GM21447 (cell line): ENCODE data around the gene C1orf198.

Experiments
- ATAC-seq: cut with Tn5 transposase; IDR thresholded peaks from one replicate; pipeline ENCODE4 v1.9.1; 2021; ENCODE audit not compliant: unreplicated experiment

C1orf198 gene, protein sequence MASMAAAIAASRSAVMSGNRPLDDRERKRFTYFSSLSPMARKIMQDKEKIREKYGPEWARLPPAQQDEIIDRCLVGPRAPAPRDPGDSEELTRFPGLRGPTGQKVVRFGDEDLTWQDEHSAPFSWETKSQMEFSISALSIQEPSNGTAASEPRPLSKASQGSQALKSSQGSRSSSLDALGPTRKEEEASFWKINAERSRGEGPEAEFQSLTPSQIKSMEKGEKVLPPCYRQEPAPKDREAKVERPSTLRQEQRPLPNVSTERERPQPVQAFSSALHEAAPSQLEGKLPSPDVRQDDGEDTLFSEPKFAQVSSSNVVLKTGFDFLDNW

DNA sequence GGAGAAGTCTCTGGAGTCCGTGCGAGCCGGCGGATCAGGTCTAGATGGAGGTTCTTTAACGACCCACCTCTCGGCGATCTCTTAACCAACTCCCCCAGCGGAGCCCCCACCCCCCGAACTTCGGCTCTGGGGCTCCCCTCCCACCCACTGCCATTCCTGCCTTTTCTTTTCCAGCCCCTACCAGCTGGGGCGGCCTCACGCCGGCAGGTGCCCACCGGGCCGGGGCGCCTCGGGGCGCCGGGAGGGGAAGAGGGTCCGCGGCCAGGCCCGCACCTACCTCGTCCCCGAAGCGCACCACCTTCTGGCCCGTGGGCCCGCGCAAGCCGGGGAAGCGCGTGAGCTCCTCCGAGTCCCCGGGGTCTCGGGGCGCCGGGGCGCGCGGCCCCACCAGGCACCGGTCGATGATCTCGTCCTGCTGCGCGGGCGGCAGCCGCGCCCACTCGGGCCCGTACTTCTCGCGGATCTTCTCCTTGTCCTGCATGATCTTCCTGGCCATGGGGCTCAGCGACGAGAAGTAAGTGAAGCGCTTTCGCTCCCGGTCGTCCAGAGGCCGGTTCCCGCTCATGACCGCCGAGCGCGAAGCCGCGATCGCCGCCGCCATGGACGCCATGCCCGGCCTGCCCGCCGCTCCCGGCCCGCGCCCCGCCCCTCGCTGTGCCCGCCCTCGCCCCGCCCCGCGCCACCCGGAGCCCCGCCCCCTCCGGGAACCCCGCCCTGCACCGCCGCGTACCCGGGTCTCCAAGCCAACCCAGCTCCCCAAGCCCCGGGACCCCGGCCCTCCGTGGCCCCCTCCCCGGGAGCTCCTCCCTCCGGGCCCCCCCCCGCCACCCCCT, at the start of gene C1orf198:
TSS of gene C1orf198 (minus strand) at position 619 of the 833 bp plus-strand sequence. CDS start at position 610, 9 bp downstream.
- ATAC-seq = peak; percentile 89

DNA sequence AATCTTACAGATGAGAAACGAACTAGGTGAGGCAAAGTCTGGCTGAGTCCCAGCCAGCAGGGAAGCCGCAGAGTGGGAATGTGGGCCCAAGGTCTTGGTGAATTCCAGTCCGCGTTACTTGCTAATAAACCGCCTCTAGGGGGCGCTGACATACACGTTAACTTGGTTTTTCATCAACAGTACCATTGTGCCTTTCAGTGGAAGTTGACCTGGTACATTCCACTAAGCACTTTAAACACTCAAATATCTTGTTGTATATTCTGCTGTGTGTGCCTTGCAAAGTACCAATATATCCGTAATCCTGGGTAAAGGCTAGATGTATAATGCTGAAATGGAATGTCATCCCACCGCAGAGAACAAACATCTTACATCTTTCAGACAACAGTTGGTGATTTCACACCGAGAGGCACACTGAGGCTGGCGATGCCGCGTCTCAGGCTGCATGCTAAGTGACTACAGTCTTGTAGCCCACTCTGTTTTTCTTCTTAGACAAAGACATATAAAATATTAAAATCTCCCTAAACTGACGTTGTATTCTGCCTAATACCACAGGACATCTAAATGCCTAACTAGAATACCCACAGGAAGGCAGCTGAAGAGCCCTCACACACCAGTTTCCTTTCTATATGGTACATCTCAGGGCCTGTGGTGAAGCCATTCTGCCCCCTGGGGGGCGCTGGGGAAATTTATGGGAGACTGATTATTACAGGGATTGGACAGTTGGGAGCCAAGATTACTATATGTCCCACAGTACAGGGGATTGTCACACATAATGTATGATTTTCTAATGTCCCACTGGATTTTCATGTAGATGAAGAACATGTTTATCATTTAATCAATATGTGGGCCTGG, 49.2 kb upstream of the C1orf198 start:
- no peak for ATAC-seq

DNA sequence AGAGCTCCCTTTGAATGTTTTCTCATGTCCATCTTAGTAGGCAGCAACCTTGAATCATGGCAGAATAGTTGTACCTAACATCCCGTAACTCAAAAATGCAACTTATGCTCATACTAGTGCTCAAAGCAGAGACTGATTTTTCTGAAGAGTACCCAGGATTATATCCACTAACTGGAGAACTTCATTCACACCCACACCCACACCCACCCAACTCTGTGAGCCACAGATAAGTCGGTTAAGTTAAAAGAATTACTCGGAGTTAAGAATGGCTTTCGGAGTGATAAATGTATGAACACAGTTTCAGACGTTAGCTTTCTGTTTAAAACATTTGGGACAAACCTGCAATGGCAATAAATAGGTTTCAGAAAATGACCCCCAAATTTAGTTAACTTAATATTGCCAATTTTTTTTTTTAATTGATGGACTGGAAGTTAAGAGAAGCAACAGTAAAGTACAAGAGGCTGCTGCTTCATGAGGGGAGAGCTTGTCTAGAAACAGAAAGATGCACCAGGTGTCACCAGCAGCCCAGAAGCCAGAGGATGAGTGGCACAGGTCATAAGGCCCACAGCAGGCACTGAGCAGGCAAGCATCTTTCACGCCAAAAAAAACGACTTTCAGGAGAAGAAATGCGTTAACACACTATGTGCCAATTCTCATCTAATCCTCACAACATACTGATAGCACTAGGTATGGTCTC, 48.4 kb upstream of the C1orf198 start:
- no peak for ATAC-seq

DNA sequence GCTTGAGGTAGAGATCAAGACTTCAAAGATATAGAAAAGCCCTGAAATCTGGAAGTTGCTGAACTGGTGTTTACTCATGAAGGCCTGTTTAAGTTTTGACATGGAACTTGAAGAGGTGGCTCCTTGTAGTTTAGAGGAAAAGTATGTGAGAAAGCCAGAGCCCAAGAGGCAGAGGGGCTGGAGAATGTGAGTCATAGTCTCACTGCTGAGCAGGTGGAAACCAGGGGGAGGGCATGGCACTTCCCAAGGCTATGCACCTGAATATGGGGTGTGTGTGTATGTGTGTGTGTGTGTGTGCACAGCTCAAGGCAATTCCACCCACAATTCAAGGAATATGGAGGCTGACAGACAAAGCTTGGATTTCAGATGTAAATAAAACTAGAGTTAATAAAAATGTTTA, 46.8 kb upstream of the C1orf198 start:
- no peak for ATAC-seq

DNA sequence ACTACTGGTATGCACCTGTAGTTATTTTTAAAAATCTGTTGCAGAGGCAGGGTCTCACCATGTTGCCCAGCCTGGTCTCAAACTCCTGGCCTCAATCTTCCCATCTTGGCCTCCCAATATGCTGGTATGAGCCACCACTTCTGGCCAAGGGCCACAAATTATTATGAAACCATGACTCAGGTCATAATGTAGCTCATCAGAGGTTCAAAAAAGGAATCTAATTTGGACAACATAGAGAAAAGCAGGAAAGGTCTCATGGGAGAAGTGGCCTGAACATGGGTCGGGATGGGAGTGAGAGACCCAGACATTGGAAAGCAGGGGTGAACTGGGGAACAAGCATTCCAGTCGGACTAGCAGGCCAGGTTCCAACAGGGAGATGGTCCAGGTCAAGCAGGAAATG, 45.2 kb upstream of the C1orf198 start:
- ATAC-seq = no peak

DNA sequence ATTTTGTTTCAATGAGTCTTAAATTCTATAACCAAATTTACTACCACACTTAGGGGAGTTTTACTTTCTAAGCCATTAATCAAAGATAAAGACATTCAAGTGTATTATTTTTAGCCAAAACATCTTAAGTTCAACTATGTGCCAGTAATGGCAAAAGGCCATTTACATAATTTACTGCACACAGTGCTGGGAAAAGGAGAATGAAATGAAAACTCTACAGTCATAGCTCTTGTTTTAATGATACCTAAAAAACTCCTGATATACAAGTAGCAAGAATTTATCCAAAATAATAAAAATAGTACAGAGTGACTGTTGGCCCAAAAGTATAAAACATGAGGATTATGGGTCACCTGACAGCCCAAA, 42.4 kb upstream of the C1orf198 start:
- no peak for ATAC-seq

DNA sequence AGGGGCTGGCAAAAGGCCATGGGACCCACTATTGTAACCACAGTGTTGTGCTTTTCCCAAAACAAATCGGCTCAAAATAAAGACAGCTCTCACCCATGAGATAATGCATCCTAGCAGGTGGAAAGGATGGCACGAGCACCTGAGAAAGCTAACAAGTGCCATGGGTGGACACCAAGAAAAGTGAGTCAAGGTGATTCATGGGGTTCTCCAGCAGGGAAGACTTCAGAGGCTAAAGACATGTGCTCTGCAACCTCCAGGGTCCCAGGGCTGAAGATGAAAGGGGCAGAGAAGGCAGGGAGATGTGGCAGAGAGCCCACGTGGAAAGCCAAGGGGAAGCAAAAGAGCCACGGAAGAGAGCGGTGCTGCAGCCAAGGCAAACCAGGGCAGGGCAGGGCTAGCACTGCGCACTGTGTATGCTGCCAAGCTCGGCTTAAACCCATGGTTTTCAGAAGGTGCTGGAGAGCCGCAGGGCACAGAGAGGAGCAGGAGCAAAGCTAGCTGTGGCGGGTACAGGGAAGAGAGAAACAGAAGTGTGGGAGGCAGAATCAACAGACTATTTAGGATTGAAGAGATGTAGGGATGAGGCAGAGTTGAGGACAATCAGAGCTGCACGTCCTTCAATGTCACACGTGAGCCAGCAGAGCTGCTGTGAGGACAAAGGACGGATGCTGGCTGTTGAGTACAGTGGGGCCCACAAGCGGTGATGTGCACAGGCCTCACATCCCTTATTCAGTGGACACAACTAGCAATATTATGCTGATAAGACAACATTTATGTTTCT, 41.8 kb upstream of the C1orf198 start:
- ATAC-seq = no peak

DNA sequence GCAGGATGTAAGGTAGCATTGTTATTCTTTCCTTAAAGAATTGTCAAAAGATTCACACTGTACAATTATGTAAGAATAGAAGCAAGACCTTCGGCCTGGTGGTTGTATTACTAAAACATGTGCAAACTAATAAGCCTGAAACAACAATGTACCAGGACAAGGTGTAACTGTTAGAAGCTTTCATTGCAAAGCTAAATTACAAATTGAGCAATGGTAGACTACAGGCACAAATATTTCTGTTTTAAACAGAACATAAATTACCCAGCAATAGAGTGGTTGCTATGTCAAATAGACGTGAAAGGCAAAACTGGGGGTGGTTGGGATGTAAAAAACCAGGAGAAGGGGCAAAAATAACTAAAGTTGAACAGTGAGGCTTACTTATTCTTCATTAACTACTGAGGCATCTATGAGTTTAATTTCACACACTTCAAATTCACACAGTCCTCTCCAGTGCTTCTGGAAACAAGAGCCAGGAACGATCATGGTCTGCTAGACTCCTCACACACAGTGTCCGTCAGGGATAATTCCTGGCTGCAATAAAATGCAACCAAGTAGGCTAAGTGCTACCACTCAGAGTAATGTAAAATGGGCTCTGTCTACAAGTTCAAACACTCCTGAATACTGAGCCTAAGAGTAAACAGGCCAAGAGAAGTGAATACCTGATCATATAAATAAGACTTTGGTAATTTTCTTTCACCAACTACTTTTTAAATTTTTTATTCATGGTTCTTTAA, 39.3 kb upstream of the C1orf198 start:
- ATAC-seq = no peak

DNA sequence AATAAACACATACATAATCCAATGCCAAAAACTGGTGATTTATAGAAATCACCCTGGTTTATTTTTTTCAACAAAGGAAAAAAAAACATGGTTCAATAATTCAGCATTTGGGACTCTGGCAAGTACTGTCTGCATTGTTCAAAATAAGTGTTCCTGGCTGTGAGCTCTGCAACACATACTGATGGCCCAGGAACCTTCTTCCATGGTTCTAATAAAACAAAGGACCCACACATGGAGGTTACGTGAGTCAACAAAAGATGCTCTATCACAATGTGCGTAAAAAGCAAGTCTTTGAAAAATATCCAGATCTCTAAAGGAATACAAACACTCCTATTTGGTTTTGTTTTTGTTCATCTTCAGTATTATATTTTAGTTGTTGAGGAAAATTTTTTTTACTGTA, 37.9 kb upstream of the C1orf198 start:
- no peak for ATAC-seq

DNA sequence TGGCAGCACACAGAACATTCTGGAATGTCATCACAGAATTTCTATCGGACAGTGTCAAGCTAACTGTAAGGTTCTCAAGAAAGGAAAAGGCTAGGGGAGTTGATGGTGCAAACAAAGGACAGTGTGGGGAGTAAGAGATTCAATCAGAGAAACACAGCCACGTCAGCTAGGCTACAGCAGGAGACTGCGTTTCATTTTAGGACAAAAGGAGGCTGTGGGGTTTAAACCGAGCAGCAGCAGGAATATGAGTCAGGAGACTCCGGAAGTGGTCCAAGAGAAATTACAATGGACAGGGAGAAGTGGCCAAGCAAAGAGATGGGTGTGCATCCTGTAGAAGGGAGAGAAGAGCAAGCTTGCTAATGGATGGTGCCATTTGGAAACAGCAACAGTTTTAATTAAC, 37.4 kb upstream of the C1orf198 start:
- ATAC-seq = no peak

DNA sequence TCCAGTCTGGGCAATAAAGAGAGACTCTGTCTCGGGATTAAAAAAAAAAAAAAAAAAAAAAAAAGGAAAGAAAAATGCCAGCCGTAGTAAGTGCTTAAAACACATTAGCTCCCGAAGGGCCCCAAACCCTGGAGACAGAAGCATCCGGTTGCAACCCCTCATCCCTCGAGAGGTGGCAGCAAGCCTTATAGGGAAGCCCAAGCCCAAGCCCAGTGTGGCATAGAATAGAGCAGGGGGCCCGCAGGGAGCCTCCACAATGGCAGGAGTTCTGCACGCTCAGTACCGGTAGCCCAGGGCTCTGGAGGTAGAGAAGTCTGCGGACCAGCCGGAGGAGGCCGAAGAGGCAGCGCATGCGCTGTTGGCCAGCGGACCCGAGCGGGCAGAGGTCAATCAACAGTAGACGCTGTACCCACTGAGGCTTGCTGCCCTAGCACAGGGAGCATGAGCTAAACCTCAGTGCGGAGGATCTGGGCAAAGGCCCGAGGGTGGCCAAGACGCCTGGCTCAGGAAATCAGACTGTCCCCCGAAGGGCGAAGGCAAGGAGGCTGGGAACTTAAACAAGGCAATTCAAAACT, 34.1 kb upstream of the C1orf198 start:
- ATAC-seq = no peak

DNA sequence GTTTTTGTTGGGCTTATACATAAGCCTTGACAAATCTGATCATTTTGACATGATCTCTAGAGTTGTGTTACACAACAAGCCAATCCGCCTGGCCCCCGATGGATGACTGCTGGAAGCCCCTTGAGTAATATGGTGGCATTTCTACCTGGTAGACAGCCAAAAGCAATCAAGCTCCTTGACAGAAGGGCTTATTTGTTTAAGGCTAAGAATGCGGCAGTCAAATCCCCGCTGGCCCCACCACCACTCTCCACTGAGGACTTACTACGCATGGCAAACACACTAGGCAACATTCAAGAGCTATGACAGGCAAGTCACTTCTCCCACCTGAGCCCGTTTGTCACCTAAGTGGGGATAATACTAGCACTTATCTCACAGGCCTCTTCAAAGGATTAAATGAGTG, 33.4 kb upstream of the C1orf198 start:
- no peak for ATAC-seq

DNA sequence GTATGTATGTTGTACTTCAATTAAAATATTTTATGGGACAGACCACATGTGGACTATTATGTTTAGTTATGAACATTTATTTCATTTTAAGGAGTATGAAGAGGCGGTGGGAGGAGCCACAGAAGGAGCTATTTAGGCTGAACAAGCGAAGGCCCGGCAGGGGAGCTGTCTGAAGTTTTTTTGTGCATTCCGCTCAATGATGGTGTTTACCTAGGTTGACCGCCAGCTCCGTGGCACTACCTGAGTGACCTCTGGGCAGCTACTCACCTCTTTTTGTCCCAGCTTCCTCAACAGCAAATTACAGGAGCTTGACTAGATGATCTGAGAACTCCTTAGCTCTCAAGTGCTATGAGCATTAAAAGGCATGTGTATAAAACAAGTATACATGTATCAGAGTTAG, 32.7 kb upstream of the C1orf198 start:
- ATAC-seq = no peak

DNA sequence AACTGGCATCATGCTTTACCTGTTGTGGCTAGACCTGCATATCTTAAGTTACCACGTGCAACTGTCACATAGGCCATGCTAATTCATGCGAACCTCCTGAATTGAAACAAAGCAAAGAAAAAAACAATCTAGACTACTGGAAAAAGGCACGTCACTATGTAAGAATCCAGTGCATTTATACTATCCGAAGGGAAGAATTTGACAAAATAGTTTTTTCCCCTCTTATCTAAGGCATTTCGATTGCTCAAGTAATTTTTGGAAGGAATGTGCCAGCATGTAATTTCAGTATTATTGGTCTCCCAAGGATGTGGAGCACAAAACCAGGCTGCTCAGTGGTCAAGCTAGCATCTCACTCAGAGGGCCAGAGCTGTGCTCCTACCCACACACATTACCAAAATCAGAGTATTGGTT, 31.5 kb upstream of the C1orf198 start:
- no peak for ATAC-seq

DNA sequence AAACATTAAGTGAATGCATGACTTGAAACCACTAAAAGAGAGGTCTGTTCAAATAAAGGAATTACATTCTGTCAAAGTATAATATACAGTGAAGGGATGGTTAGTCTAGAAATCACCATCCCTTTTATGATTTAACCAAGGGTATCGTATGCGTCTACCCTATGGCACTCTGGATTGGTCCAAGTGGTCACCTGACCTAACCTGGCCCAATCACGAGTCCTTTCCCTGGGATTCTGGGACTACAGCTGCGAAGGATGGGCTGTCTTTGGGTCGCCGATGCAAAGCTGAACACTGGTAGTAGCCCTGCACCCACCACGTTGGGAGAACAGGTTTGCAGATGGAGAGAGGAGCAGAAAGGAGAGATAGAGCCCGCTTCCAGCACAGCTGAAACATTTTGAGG, 30.4 kb upstream of the C1orf198 start:
- ATAC-seq = no peak

DNA sequence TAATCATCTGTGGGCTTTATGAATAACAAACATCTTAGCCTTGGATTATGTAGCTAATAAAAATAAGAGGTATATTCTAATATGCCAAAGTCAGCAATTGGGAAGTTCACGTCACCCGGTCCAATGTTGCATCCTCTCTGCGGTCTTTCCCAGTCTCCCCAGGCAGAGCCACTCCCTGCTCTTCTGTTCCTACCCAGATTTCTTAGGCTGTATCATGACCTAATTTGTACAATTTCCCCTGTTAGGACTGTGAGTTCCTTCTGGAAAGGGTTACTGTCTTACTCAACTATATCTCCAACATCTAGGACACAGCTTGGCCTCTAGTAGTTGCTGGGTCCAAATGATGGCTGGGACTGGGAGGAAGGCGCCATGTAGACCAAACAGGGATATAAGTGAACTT, 29.8 kb upstream of the C1orf198 start:
- ATAC-seq = no peak

DNA sequence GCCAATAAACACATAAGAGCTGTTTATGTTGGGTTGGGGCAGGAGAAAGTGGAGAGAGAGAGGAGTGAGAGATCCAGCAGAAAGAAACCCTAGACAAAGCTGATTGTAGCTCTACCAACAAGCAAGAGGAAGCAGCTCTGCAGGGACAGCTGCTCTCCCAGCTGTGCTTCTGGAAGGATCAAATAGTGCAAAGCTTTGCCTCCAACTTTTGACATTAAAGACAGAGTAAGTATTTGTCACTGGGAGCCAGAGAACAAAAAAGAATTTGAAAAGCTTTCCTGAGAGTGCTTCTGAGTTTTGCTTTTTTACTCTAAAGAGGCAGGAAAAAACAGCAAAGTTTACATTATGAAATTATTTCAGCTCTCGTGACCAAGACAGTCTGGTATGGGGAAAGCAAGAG, 28.5 kb upstream of the C1orf198 start:
- ATAC-seq = no peak

DNA sequence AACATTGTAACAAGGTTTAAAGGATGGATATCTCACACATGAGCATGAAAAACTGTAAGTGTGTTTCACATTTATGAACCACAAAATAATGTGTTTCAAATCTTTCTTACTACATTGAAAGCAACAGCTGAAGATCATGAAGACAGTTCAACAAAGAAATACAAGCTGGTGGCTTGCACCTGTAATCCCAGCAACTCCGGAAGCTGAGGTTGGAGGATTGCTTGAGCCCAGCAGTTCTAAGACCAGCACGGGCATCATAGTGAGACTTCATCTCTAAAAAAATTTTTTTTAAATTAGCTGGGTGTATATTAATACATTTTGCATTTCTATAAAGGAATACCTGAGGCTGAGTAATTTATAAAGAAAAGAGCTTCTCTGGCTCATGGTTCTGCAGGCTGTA, 27.1 kb upstream of the C1orf198 start:
- ATAC-seq = no peak

DNA sequence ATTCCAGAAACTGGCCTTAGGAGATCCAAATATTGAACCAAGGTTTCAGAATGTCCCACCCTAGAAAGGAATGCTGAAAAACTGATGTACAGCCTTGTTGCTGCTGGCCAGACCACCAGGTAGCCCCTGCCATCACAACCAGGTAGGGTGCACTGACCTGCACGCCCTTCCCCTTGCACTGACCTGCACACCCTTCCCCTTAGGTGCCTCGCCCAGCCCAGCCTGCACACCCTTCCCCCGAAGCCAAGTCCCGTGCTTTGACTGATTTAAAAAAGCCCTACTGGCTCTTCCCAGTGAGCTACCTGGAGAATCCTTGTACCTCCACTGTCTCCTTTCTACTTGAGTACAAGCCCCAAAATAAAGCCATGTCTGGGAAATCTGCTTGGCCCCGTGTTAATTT, 26.3 kb upstream of the C1orf198 start:
- no peak for ATAC-seq
